AG04449 (cell line): Measurements from ENCODE around the gene TPRA1.

ENCODE experiments used
- CTCF ChIA-PET: fragments of 350-600 bp; formaldehyde crosslinking; extraction: SDS; loops from one replicate; lab custom pipeline; 2021; ENCODE audit warnings: antibody characterized with exemption; lab: Yijun Ruan, JAX
- POLR2A ChIA-PET: fragments of 400-600, 350-600 bp; formaldehyde crosslinking; extraction: SDS; loops from one replicate; lab custom pipeline; 2020; ENCODE audit warnings: antibody characterized with exemption, inconsistent platforms; lab: Yijun Ruan, JAX
- DNase-seq: peaks from one replicate; pipeline ENCODE4 v3.0.0-alpha.2; 2010; ENCODE audit warnings: low read depth, low spot score
- H3K4me3 ChIP-seq: 2 replicates; pipeline ENCODE4 v1.5.1; 2011; ENCODE audit warnings: low read depth, mild to moderate bottlenecking, control low read depth, low read length
- TF ChIP-seq, protein P1 (sequence below): IDR thresholded peaks from one replicate; pipeline ENCODE4 v1.5.1; 2011; ENCODE audit warnings: mild to moderate bottlenecking, moderate library complexity, low read length, control low read depth, inconsistent platforms; ENCODE audit not compliant: insufficient read depth; ENCODE audit errors: missing control alignments

The TPRA1 gene

DNA sequence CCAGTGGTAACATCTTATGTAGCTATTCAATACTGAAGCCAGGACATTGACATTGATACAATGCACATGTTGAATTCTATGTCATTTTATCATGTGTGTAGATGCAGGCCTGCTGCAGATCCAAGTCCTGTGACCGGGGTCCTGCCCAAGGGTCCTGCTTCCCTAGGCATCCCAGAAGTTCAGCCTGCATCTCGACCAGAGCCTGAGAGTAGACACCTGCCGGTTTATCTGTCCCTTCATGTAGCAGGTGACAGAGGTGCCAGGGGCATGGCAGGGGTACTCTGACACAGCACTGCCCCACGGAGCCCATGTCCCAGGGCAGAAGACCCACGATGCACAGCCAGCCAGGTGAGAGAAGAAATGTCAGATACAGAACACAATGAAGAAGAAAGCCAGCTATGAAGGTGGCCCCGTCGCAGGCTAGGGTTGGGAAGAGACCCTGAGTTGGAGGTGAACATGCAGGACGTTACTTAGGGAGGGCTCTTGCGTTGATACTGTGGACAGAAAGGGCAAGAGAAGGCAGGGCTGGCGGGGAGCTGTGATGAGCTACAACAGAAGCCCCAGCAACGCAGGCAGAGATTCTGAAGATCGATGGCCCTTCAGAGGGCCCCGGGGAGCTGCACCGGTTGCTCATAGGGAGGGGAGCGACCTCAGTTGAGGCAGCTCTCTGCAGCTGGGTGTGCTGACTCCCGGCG, 51.0 kb downstream of the TPRA1 start:
- no peak overlapping the region for H3K4me3 ChIP-seq
- DNase-seq = no peak
- TF ChIP-seq, protein P1, sequence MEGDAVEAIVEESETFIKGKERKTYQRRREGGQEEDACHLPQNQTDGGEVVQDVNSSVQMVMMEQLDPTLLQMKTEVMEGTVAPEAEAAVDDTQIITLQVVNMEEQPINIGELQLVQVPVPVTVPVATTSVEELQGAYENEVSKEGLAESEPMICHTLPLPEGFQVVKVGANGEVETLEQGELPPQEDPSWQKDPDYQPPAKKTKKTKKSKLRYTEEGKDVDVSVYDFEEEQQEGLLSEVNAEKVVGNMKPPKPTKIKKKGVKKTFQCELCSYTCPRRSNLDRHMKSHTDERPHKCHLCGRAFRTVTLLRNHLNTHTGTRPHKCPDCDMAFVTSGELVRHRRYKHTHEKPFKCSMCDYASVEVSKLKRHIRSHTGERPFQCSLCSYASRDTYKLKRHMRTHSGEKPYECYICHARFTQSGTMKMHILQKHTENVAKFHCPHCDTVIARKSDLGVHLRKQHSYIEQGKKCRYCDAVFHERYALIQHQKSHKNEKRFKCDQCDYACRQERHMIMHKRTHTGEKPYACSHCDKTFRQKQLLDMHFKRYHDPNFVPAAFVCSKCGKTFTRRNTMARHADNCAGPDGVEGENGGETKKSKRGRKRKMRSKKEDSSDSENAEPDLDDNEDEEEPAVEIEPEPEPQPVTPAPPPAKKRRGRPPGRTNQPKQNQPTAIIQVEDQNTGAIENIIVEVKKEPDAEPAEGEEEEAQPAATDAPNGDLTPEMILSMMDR = no peak
- POLR2A ChIA-PET = no interaction called here
- CTCF ChIA-PET = interaction anchor here (1.5 to 5.2 kb wide), 2 partner anchors 7 to 860 kb away, joined by 4 to 59 read pairs; no protein-coding TSS in a partner anchor

DNA sequence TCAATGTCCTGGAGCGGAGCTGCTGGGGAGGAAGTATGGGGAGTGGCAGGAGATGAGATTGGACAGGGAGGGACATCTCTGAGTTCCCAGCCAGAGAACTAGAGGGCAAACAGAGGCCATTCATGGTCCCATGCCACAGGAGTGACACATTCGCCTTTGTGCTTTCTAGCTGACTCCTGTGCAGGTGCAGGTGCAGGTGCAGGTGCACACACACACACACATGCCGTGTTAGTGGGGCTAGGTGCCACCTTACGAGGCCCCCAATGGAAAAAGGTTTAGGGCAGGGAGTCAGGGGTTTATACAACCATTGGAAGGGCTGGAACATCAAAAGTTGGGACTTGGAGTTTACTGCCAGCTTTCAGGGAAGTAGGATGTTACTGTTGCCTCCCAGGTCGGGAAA, 52.0 kb downstream of the TPRA1 start:
- TF ChIP-seq, protein P1 = no peak
- no peak overlapping the region for H3K4me3 ChIP-seq
- DNase-seq = no peak
- POLR2A ChIA-PET = no interaction called here
- CTCF ChIA-PET = interaction anchor here (1.0 to 5.2 kb wide), 3 partner anchors 8 to 859 kb away, joined by 3 to 59 read pairs (median 4); partner anchors contain the start of gene PLXNA1

DNA sequence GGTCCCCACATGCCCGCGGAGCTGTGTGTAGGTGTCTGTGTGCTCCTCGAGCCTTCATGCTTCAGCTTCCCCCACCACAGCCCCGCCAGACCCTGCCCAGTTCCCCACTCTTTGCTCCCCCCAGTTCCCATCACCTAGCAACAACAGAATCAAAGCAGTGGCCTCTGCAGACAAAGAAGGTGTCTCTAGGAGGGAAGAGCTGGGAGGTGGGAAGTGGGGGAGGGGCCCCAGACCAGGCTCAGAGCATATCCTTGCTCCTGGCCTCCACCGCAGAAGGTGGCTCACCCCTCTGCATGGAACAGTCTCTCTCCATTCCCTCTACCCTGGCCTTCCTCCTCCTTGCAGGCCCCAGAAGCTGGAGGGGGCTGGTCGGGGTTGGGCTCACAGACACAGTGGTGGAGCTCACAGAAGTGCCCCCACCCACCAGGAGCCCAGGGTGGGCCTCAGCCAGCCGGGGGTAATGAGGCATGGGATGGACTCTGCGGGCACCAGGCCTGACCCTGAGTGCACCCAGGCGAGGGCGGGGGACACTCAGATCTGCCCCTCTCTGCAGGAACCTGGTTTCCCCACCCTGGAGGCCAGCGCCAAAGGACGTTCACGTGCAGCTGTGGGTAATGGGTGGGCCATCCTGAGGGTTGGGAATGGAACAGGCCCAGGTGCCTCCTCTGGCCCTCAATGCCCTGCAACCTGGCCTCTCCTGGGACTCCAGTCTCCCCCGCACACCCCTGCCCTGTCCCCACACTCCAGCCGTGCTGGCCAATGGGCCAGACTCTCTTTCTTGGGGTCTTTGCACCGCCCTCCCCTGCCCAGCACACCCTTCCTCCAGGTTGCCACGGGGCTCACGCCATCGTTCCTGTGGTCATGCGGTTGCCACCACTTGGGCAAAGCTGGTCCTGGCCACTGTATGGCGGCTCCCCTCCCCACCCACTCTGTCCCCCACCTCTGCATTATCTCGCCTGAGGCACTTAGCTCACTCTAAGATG, 53.4 kb downstream of the TPRA1 start:
- ChIA-PET CTCF (interaction anchor here (1.3 to 5.2 kb wide), 2 partner anchors 10 to 858 kb away, joined by 3 to 59 read pairs; no protein-coding TSS in a partner anchor), POLR2A (no interaction called here)
- DNase-seq = no peak
- no peak overlapping the region for H3K4me3 ChIP-seq
- TF ChIP-seq, protein P1 = no peak

DNA sequence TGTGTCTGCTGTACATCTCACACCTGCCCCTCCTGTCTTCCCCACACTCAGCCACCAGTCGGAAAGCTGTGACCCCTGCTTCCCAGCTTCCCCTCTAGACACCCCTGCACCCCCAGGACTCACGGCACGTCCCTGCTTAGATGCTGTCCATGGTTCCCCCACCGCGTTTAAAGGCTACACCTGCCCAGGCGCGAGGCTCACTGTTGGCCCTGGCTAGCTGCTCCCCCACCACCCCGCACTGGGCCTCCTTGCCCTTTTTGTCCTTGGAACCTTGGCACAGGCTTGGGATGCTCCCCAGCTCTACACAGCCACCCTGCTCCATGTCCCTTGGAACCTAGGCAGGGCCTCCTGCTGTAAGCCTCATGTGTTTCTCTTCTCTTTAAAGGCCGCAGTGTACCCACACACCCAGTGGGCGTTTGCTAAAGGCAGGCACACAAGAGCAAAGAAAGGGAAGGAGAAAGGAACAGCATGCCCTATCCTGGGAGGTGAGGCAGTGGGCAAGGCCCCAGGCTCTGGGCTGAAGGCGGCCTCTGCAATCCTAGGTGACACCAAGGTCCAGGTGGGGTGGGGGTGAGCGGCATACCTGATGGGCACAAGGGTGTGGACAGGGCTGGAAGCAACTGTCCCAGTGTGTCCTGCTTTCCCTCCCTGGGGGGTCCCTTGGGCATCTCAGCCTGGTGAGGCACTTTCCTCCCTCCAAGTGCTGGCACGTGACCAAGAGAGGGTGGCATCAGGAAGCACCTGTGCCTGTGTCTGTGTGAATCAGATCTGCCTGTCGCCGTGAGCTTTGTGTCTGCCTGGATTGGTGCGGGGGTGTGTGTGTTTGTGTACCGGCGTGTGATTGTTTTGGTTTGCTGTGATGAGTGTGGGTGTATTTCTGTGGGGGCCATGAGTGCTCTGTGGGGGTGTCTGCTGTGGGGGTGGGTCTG, 54.4 kb downstream of the TPRA1 start:
- CTCF ChIA-PET = interaction anchor here (1.3 to 5.2 kb wide), 2 partner anchors 11 to 858 kb away, joined by 3 to 59 read pairs; no protein-coding TSS in a partner anchor
- TF ChIP-seq, protein P1 = no peak
- no peak overlapping the region for H3K4me3 ChIP-seq
- POLR2A ChIA-PET = no interaction called here
- no peak for DNase-seq

DNA sequence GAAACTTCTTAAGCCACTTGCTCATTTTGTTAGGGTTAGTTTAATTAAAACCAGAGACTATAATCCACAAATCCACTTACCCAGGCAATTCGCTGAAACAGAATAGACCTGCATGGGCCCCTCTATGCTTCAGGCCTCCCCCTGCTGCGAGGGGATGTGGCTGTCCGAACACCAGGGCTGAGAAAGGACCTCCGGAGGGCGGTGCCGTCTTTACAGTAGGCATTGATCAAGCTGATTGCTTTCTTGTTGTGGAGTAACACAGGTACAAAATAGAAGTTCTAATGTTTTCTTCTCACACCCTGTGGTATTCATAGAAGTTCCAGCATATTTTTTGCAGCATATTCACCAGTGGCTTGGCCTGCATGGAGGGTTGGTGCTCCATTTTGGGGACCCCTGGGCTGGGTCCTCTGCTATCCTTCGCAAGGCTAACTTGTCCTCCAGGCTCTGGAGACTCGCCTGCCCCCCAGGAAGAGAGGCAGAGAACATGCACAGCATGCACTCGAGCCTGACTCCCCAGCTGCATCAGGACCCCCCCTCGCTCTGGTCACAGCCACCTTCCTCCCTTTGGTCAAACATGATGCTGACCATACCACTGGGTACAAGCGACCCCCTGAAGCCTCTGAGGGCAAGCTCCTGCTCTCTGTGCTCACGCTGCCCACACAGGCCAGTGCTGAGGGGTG, 55.3 kb downstream of the TPRA1 start:
- CTCF ChIA-PET = interaction anchor here (5.2 kb wide), 1 partner anchor 11 kb away, joined by 59 read pairs; no protein-coding TSS in a partner anchor
- no peak for DNase-seq
- POLR2A ChIA-PET = no interaction called here
- TF ChIP-seq, protein P1 = no peak
- no peak overlapping the region for H3K4me3 ChIP-seq
